Caco-2 (cell line): ENCODE results near the gene ME3. TPM values are rescaled to one million over a fixed set of nuclear protein-coding genes. Genes with fewer than 3 reads are reported as not detected.

Experiments
- BruUV-seq: library from RNA; stranded (reverse); fragments of 400-500 nt; replicated peaks from 2 replicates; lab custom pipeline; 2021; lab: Mats Ljungman, UMichigan
- CTCF ChIA-PET: fragments of 300-600 bp; sonication (Branson Sonifier 250); formaldehyde crosslinking; loops from one replicate; lab custom pipeline; 2022; ENCODE audit warnings: antibody characterized with exemption; lab: Charles Lee
- POLR2A ChIA-PET: fragments of 300-600 bp; sonication (Branson Sonifier 250); formaldehyde crosslinking; loops from one replicate; lab custom pipeline; 2022; ENCODE audit warnings: antibody characterized with exemption; lab: Charles Lee
- DNase-seq, 2 experiments: peaks; one replicate each; pipeline versions ENCODE4 v3.0.0 to v3.0.0-alpha.2; 2020 to 2022
- H3K27me3 ChIP-seq: replicated peaks from 2 replicates; pipeline ENCODE4 v1.6.0; 2011; ENCODE audit warnings: low read length; ENCODE audit not compliant: control insufficient read depth, insufficient read depth
- H3K36me3 ChIP-seq: 2 replicates; pipeline ENCODE4 v1.5.1; 2011; ENCODE audit warnings: low read length; ENCODE audit not compliant: control insufficient read depth, insufficient read depth
- H3K4me1 ChIP-seq: fragments of 250-450 bp; sonication (Bioruptor Pico); 2 replicates; pipeline ENCODE4 v1.5.1; 2020; ENCODE audit warnings: mild to moderate bottlenecking
- H3K4me3 ChIP-seq: 2 replicates; pipeline ENCODE4 v1.5.1; 2011; ENCODE audit warnings: low read depth, mild to moderate bottlenecking, control low read depth, low read length
- H3K9me3 ChIP-seq: fragments of 250-450 bp; sonication (Bioruptor Pico); 2 replicates; pipeline ENCODE4 v1.5.1; 2020; ENCODE audit warnings: mild to moderate bottlenecking, moderate library complexity
- H3K27ac Mint-ChIP-seq: one replicate; pipeline ENCODE4 v1.8.0; 2022; ENCODE audit warnings: mixed read lengths; ENCODE audit not compliant: unreplicated experiment
- H3K27me3 Mint-ChIP-seq: one replicate; pipeline ENCODE4 v1.8.0; 2022; ENCODE audit warnings: mixed read lengths; ENCODE audit not compliant: insufficient read depth, unreplicated experiment
- H3K36me3 Mint-ChIP-seq: one replicate; pipeline ENCODE4 v1.8.0; 2022; ENCODE audit warnings: mild to moderate bottlenecking, mixed read lengths; ENCODE audit not compliant: insufficient read depth, unreplicated experiment
- H3K4me1 Mint-ChIP-seq: one replicate; pipeline ENCODE4 v1.8.0; 2022; ENCODE audit warnings: low read depth, mixed read lengths; ENCODE audit not compliant: unreplicated experiment
- H3K4me3 Mint-ChIP-seq: one replicate; pipeline ENCODE4 v1.8.0; 2022; ENCODE audit warnings: mild to moderate bottlenecking, moderate library complexity, mixed read lengths; ENCODE audit not compliant: unreplicated experiment
- H3K9me3 Mint-ChIP-seq: one replicate; pipeline ENCODE4 v1.8.0; 2022; ENCODE audit warnings: mixed read lengths; ENCODE audit not compliant: unreplicated experiment
- CTCF ChIP-seq, 2 experiments: fragments of 200-600 bp in 1 of 2; IDR thresholded peaks; 1 replicate in 1 of 2; 2 replicates in 1 of 2; pipeline versions ENCODE4 v1.5.1 to v1.8.0; 2011 to 2022; ENCODE audit warnings: antibody characterized with exemption in 1 of 2, control low read depth in 1 of 2, inconsistent platforms in 1 of 2, low read depth in 1 of 2, low read length in 1 of 2, mild to moderate bottlenecking in 1 of 2, moderate library complexity in 1 of 2; ENCODE audit not compliant: insufficient read depth in 1 of 2, severe bottlenecking in 1 of 2, unreplicated experiment in 1 of 2
- intact Hi-C: fragments of 100-400 bp; cut with micrococcal nuclease; formaldehyde crosslinking; loops from one replicate; pipeline ENCODE4 v1.10.0; 2022; ENCODE audit not compliant: unreplicated experiment
- total RNA-seq: library from RNA; stranded (reverse); gene quantifications from 2 replicates; pipeline ENCODE4 v1.2.3, GENCODE V29; 2022

The ME3 gene
- total RNA-seq, 1 experiment from 2014 or later = 32.8 TPM

GRCh38 chr11:86558841-86559240, 113.6 kb downstream of the ME3 start:
- Mint-ChIP-seq H3K27me3 (no peaks in the 10 kb centered on the region), H3K27ac (peak overlapping the region; percentile 66), H3K9me3 (peaks cover 12% of the 10 kb centered on the region), H3K4me1 (peaks cover 25% of the 10 kb centered on the region), H3K36me3 (peaks cover 6% of the 10 kb centered on the region), H3K4me3 (no peak overlapping the region)
- ChIA-PET POLR2A (interaction anchor here (0.6 kb wide), 1 partner anchor 349 kb away, joined by 8 read pairs; no protein-coding TSS in a partner anchor), CTCF (interaction anchor here (1.1 to 1.7 kb wide), 4 partner anchors 13 to 102 kb away, joined by 3 to 7 read pairs (median 6); no protein-coding TSS in a partner anchor)
- no peak for DNase-seq
- H3K4me1 ChIP-seq = peaks cover 19% of the 10 kb centered on the region
- H3K27me3 ChIP-seq = no peaks in the 10 kb centered on the region
- H3K9me3 ChIP-seq = peaks cover 4% of the 10 kb centered on the region; the same call in 1 of the 2 replicates
- intact Hi-C loops = loop anchor here (2.0 kb wide), 1 partner anchor 34 kb away; no protein-coding TSS in a partner anchor
- no peak overlapping the region for H3K4me3 ChIP-seq
- TF ChIP-seq CTCF (IDR thresholded peaks at IDR 0.05; ENCODE audit: insufficient read depth in 1 of 2, low read depth in 1 of 2, low read length in 1 of 2, severe bottlenecking in 1 of 2, unreplicated experiment in 1 of 2) = no peak
- H3K36me3 ChIP-seq = no peaks in the 10 kb centered on the region
- no TSS peak for BruUV-seq

- Mint-ChIP-seq H3K4me3 (no peak overlapping the region), H3K4me1 (peaks cover 25% of the 10 kb centered on the region), H3K27me3 (no peaks in the 10 kb centered on the region), H3K27ac (no peak overlapping the region), H3K36me3 (peaks cover 6% of the 10 kb centered on the region), H3K9me3 (peaks cover 6% of the 10 kb centered on the region)
- ChIA-PET POLR2A (interaction anchor here (0.6 kb wide), 1 partner anchor 350 kb away, joined by 8 read pairs; no protein-coding TSS in a partner anchor), CTCF (interaction anchor here (1.1 to 1.7 kb wide), 4 partner anchors 14 to 101 kb away, joined by 3 to 7 read pairs (median 6); no protein-coding TSS in a partner anchor)
- no peak overlapping the region for H3K4me3 ChIP-seq
- intact Hi-C loops = loop anchor here (2.0 kb wide), 1 partner anchor 33 kb away; no protein-coding TSS in a partner anchor
- no peak for TF ChIP-seq CTCF (IDR thresholded peaks at IDR 0.05; ENCODE audit: insufficient read depth in 1 of 2, low read depth in 1 of 2, low read length in 1 of 2, severe bottlenecking in 1 of 2, unreplicated experiment in 1 of 2)
- H3K36me3 ChIP-seq = no peaks in the 10 kb centered on the region
- no peaks in the 10 kb centered on the region; the same call in 1 of the 2 replicates for H3K9me3 ChIP-seq
- DNase-seq = no peak
- BruUV-seq = no TSS peak
- H3K27me3 ChIP-seq = no peaks in the 10 kb centered on the region
- peaks cover 19% of the 10 kb centered on the region for H3K4me1 ChIP-seq
These were observed 114.2 kb downstream of the ME3 start for GRCh38 chr11:86558207-86558606.

GRCh38 chr11:86555866-86556265, 116.5 kb downstream of the ME3 start:
- H3K4me3 Mint-ChIP-seq = no peak overlapping the region
- peaks cover 31% of the 10 kb centered on the region for H3K4me1 Mint-ChIP-seq
- H3K27me3 ChIP-seq = no peaks in the 10 kb centered on the region
- peaks cover 22% of the 10 kb centered on the region for H3K4me1 ChIP-seq
- peaks cover 6% of the 10 kb centered on the region for H3K36me3 Mint-ChIP-seq
- H3K27ac Mint-ChIP-seq = no peak overlapping the region
- H3K9me3 Mint-ChIP-seq = no peaks in the 10 kb centered on the region
- H3K27me3 Mint-ChIP-seq = no peaks in the 10 kb centered on the region
- no peaks in the 10 kb centered on the region for H3K9me3 ChIP-seq
- no peak overlapping the region for H3K4me3 ChIP-seq
- no TSS peak for BruUV-seq
- POLR2A ChIA-PET = no interaction called here
- no peak for TF ChIP-seq CTCF (IDR thresholded peaks at IDR 0.05; ENCODE audit: insufficient read depth in 1 of 2, low read depth in 1 of 2, low read length in 1 of 2, severe bottlenecking in 1 of 2, unreplicated experiment in 1 of 2)
- intact Hi-C loops = no loop called here
- DNase-seq = no peak
- H3K36me3 ChIP-seq = no peaks in the 10 kb centered on the region
- CTCF ChIA-PET = interaction anchor here (0.8 kb wide), 1 partner anchor 16 kb away, joined by 4 read pairs; no protein-coding TSS in a partner anchor
